Right forelimb (tissue), 1 donor: ENCODE measurements around the gene ARID1B.

ENCODE experiments used
- DNase-seq: peaks from one replicate; pipeline ENCODE4 v3.0.0-alpha.2; 2018

The ARID1B gene

DNA sequence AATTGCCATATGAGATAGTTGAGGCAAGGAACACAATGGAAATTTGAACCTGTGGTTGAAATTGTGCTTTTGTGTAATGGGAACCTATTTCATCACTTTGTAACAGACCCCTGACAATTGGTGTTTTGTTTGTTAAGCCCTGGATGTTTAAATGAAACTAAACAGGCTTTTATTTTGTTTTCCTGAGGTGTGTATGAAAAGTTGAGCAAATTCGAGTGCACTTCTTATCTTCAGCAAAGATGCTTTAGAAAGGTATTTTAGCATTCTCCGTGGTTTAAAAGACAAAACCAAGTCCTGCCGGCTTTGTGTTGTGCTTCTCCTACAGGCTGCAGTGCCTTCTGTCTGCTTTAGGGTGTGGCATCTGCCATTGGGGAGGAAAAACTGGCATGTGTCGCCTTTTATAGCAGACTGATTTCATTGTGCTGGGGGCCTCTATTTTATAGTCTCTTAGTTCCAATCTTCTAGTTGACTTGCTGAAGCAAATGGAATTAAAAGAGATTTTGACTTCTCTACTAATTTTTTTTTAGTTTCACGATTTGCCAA, 2.2 kb upstream of the ARID1B start:
- no peak for DNase-seq

DNA sequence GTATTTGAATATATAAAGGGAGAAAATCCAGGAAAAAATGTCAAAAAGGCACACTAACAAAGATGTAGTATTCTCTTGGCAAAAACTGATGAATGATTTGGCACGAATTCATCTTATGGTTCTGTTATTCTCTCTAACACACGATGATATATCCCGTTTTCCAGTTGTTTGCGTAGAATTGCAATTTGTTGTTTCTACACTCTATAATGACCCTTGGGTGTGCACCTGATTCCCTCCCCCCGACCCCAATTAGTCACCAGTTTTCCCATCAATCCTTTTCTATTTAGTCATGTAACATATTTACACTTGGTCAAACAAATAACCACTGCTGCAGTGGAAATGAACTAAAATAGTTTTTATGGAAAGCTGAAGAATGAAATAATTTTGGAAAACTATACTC, 1.5 kb upstream of the ARID1B start:
- no peak for DNase-seq

DNA sequence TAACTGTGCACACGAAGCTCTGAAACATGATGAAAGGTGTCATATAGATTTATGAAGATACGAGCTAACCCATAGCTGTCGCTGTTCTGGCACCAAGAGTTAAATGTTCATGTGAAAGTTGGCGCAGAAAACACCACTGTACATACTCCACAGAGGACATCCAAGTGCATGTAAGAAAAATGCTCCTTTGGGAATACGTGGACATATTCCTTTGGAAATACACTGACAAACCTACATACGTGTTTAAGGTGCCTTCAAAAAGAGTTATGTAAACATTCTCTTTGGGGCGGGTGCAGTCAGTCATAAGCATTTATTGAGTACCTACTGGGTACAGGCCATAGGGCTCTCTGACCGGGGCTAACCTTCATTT, 723 bp upstream of the ARID1B start:
- DNase-seq = no peak

- DNase-seq = peak; percentile 83
These were observed 637 bp downstream of the ARID1B start for GRCh38 chr6:156777577-156778453.

DNA sequence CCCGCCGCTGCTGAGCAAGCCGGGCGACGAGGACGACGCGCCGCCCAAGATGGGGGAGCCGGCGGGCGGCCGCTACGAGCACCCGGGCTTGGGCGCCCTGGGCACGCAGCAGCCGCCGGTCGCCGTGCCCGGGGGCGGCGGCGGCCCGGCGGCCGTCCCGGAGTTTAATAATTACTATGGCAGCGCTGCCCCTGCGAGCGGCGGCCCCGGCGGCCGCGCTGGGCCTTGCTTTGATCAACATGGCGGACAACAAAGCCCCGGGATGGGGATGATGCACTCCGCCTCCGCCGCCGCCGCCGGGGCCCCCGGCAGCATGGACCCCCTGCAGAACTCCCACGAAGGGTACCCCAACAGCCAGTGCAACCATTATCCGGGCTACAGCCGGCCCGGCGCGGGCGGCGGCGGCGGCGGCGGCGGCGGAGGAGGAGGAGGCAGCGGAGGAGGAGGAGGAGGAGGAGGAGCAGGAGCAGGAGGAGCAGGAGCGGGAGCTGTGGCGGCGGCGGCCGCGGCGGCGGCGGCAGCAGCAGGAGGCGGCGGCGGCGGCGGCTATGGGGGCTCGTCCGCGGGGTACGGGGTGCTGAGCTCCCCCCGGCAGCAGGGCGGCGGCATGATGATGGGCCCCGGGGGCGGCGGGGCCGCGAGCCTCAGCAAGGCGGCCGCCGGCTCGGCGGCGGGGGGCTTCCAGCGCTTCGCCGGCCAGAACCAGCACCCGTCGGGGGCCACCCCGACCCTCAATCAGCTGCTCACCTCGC, 1.5 kb downstream of the ARID1B start:
- DNase-seq = peak; percentile 78

- peak; percentile 70 for DNase-seq
These were observed 2.3 kb downstream of the ARID1B start for GRCh38 chr6:156779206-156780094.

- DNase-seq = peak; percentile 61
These were observed 3.0 kb downstream of the ARID1B start for GRCh38 chr6:156780102-156780641.

GRCh38 chr6:156780962-156781853, 4.0 kb downstream of the ARID1B start:
- DNase-seq = no peak

- no peak for DNase-seq
These were observed 4.9 kb downstream of the ARID1B start for GRCh38 chr6:156781861-156782631.

- no peak for DNase-seq
These were observed 5.6 kb downstream of the ARID1B start for GRCh38 chr6:156782691-156783320.

DNA sequence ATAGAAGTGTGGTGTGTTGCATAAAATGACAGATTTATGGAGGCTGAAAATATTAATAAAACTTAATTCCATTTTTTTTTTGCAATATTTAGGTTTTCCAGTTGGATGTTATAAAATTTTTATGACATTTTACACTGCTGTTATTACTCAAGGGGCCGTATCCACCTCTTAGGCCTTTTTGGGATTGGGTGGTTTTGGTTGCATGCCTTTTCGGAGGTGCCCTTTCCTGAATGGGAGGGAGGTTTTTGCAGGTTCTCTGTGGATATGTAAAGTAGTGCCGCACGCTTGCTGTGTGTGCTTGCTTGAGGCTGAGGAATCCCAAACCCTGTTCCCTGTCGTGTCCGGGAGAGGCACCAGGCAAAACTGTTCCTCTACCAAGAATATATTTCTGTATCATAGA, 6.8 kb downstream of the ARID1B start:
- no peak for DNase-seq

GRCh38 chr6:156786652-156787051, 9.5 kb downstream of the ARID1B start:
- no peak for DNase-seq

GRCh38 chr6:156787569-156788492, 10.7 kb downstream of the ARID1B start:
- no peak for DNase-seq

- DNase-seq = no peak
These were observed 12.1 kb downstream of the ARID1B start for GRCh38 chr6:156789081-156789943.

DNA sequence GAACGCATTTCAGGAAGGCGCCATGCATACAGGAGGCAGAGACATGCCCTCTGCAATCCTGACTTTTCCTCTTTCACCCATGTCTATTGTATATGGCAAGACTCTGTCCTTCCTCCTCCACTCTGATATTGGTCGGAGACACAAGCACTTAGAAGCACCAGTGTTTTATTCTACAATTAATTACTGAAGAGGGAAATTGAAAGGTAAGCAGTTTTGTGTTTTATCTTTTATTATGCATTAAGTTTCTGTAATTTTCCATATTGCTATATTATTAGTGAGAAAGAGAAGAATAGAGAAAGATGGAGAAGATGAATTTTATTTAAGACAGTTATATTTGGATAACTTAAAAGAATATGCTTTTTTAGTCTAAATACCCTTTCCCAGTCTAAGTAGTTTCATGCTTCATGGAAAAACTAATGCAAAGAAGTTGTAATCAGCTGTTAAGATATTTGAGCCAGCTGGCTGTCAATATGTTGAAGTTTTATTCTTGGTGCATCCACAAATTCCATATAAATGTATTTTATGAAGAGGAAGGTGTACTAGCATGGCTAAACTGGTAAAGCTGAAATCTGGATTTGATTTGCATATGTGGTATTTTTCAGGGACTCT, 13.6 kb downstream of the ARID1B start:
- DNase-seq = no peak

DNA sequence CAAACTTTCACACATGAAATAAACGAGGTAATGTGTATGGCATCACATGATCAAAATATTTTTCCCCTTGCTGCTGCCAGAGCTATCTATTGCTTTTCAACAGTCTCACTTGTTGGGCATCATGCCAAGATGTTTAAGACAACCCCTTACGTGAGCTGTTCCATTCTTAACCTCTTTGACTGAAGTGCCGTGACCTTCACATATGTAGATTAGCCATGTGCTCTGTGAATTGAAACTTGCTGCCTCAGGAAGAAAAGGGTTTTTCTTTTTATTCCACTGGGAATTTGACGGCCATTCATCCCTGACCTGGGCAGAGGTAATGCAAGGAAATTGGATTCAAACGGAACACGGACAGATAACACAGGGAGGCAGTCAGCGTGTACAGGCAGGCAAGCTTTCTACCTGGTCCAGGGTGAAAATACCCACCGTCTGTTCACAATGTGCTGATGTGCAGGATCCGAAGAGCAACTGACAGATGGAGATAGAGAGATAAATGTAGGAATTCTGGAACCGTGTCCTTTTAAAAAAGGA, 14.2 kb downstream of the ARID1B start:
- no peak for DNase-seq

- no peak for DNase-seq
These were observed 16.0 kb downstream of the ARID1B start for GRCh38 chr6:156793200-156793599.
